ENCODE measurements around the gene HOMER1.

Gene HOMER1

DNA sequence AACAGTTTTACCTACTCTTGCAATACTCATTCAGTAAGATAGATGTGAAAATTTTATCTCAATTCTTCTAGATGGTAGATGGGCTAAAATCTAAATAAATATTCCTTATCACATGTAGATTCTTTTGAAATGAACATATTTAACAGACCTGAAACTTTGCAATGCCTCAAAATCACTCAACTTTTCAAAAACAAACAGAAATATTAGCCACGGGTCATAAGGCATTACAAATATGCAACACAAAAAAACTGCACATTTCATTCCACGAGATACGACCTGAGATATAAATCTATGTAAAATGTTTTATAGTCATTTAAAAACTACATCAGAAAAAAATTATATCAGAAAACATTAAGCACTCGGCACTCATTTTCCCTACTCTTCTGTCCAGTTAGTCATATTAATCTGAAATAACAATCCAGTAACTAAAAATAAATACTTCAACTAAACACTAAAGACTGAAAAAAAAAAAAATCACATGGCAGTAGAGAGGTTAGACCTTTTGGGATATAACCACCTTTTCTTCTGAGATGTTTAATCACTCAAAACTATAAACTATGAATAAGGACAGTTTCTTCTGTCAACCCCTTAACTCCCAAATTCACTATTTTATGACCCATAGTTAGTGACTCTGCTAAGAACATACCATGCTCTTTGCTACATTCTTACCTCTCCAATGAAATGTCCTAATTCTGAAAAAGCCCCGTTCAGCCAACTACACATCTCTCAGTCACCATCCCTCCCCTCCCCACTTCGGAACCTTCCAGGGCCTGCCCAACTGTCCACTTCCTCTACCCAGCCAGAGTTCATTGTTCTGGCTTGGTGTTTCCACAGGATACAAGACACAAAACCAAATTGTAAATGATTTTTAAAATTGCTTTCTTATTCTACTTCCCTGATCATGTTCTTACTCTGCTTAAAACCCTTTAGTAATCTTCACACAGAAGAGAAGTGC is 6.4 kb downstream of the HOMER1 start:
- no peak overlapping the region for H3K4me3 ChIP-seq (ENCODE audit: low read depth, low read length)
- no peak for DNase-seq (ENCODE audit: low read depth)
- TF ChIP-seq CTCF (IDR thresholded peaks at IDR 0.05; ENCODE audit: insufficient read depth, low read depth, low read length, missing control alignments): no peak

GRCh38 chr5:79505138-79505537 is 8.8 kb downstream of the HOMER1 start:
- H3K4me3 ChIP-seq (ENCODE audit: low read depth, low read length): no peak overlapping the region
- DNase-seq (ENCODE audit: low read depth): no peak

DNA sequence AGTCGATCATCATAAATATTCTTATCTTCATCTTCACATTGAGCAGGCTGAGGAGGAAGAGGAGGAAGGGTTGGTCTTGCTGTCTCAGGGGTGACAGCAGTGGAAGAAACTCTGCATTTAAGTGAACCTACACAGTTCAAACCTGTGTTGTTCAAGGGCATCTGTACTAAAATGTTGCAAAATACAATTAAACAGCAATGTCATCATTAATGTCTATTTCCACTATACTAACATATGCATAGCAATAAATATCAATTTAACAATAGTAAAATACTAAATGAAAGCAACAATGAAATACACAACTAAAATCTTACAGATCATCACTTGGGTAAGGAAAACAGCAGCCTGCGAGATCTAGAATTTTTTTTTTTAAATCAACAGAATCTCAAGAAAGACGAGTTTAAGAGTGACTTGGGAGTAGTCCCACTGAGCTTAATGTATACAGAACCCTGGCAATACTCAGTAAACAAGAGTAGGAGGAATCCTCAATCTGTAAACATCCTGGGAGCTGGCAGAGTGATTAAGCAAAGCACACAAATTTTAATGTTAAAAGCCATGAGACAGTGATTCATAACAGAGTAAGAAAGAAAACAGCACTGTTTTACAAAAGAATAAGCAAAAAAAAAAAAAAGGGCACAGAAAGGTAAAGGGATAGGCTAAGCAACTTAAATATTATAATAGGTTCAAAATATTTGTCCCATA is 10.0 kb downstream of the HOMER1 start:
- DNase-seq (ENCODE audit: low read depth): no peak

More at GRCh38 chr5:79505138-79505537, 8.8 kb downstream of the HOMER1 start:
- TF ChIP-seq CTCF (IDR thresholded peaks at IDR 0.05; ENCODE audit: insufficient read depth, low read depth, low read length, missing control alignments): no peak

DNA sequence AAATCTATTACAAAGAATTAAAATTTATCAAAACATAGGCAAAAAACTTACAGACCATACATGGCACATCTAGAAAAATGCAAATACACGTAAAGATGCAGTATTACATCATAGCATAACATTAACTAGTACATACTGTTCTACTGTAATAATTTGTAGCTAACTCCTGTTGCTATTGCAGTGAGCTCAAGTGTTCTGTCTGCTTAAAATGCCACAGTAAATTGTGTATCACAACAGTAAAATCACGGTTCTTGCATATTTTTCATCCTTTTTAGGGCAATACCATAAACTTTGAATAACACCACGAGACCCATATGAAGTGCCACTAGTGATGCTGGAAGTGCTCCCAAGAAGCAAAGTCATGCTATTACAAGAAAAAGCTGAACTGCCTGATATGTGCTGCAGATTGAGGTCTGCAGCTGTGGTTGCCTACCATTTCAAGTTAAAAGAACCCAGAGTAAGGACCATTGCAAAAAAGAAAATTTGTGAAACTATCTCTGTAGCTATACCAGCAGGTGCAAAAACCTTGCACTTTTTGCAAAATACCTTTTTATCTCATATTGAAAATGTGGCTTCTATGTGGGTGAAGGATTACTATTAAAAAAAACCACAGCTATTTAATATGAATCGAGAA is 14.2 kb downstream of the HOMER1 start:
- TF ChIP-seq CTCF (IDR thresholded peaks at IDR 0.05; ENCODE audit: insufficient read depth, low read depth, low read length, missing control alignments): no peak
- no peak overlapping the region for H3K4me3 ChIP-seq (ENCODE audit: low read depth, low read length)
- no peak for DNase-seq (ENCODE audit: low read depth)

More for the DNA sequence above, 10.0 kb downstream of the HOMER1 start:
- H3K4me3 ChIP-seq (ENCODE audit: low read depth, low read length): no peak overlapping the region
- no peak for TF ChIP-seq CTCF (IDR thresholded peaks at IDR 0.05; ENCODE audit: insufficient read depth, low read depth, low read length, missing control alignments)

GRCh38 chr5:79495311-79495710 is 18.6 kb downstream of the HOMER1 start:
- DNase-seq (ENCODE audit: low read depth): no peak
- no peak overlapping the region for H3K4me3 ChIP-seq (ENCODE audit: low read depth, low read length)
- no peak for TF ChIP-seq CTCF (IDR thresholded peaks at IDR 0.05; ENCODE audit: insufficient read depth, low read depth, low read length, missing control alignments)

DNA sequence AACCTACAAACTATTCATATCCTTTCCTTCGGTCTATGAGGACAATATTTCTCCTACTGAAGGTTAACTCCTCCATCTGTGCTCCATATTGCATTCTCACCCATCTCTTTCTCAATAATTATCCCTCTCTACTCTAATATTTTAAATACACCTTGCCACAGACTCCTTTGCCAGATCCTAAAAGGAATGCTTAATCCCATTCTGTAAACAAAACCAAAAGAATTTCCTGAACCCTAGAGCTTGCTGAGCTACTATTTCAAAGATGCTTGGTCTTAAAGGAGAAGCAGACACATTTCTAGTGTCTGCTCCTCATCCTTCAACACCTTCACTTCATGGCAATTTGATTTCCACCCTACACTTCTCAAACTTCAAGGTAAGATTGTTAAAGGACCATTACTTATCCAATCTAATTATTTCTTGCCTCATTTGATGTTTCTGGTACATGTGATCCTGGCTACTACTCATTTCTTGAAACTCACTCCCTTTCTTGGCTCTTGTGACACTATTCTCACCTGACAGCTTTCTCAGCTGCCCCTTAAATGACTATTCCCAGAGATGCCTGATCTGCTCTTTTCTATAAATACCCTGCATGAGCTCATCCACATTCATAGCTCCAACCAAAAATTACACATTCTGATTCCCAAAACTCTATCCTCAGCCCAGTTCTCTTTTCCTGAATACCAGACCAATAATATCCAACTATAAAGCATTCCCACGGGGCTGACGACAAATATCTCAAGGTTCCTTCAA is 20.2 kb downstream of the HOMER1 start:
- no peak for TF ChIP-seq CTCF (IDR thresholded peaks at IDR 0.05; ENCODE audit: insufficient read depth, low read depth, low read length, missing control alignments)
- H3K4me3 ChIP-seq (ENCODE audit: low read depth, low read length): no peak overlapping the region
- DNase-seq (ENCODE audit: low read depth): no peak

All from GM12865 (cell line).